H54 (cell line): Measurements from ENCODE around the gene MKLN1.

Source experiments
- DNase-seq: peaks from one replicate; pipeline ENCODE4 v3.0.0; 2011; ENCODE audit warnings: low spot score, mixed read lengths; ENCODE audit not compliant: insufficient read length
- FAIRE-seq: peaks from 3 replicates; lab custom pipeline; 2011; peaks lifted over from hg19 to GRCh38; lab: Jason Lieb, UNC
- POLR2A ChIP-seq: IDR thresholded peaks from 2 replicates; pipeline ENCODE4 v1.6.1; 2011; ENCODE audit warnings: low read depth, mild to moderate bottlenecking, low read length

MKLN1 gene

DNA sequence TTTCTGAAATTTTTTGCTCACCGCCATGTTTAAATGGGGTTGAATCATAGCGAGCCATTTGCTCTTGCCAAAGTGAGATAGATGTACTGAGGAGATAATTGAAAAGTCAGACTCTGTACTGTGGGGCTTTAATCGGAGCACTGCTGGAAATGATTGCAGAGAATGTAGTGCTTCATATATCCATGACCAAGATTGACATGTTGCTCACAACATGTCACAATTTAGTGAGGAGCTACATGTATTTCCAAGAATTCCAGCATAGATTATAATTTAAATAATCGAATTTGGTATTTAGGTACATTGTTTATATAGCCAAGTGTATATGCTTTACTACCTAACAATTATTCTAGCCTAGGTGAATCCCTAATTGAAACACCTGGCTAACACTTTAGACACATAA lies 162.2 kb downstream of the MKLN1 start:
- FAIRE-seq (peak; percentile 15), DNase-seq (no peak)
- no peak for TF ChIP-seq POLR2A

- TF ChIP-seq POLR2A: no peak
- FAIRE-seq: no peak
- DNase-seq: no peak
Measured at GRCh38 chr7:131493081-131493480, 165.4 kb downstream of the MKLN1 start.

DNA sequence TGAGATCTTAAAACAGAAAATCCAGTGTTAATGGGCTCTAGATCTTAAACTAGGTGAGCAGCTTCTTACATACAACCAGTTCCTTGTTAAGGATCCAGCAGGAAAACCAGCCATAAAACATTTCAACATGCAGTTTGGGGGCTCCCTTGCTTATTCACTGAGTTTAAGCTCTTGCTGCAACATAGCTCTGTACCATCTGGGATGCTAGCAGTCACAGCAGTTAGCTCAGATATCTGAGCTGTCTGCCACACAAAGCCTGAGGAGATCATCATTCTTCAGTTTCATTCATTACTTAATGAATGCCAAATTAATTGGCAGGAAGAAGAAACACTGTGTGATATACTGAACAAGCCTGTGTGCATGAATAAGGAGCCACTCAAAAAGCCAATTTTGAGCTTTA lies 165.9 kb downstream of the MKLN1 start:
- no peak for FAIRE-seq
- no peak for TF ChIP-seq POLR2A
- no peak for DNase-seq

DNA sequence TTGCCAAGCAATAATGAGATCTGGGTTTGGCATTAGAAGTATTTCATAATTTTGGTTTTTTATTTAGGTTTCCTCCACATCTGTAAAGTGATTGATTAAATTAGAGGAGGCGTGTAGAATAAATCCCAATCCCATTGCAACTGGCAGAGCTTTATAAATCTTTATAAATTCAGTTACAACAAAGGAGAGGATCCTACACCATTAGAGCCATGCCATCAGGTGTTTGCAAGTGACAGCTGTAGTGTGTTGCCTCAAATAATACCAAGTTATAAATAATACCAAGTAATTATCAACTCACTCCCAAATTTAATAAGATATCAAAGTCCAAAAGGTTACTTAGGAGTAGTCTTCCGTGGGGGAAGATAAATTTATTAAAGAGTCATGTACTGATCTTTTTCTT lies 166.5 kb downstream of the MKLN1 start:
- TF ChIP-seq POLR2A: no peak
- no peak for FAIRE-seq
- DNase-seq: no peak

DNA sequence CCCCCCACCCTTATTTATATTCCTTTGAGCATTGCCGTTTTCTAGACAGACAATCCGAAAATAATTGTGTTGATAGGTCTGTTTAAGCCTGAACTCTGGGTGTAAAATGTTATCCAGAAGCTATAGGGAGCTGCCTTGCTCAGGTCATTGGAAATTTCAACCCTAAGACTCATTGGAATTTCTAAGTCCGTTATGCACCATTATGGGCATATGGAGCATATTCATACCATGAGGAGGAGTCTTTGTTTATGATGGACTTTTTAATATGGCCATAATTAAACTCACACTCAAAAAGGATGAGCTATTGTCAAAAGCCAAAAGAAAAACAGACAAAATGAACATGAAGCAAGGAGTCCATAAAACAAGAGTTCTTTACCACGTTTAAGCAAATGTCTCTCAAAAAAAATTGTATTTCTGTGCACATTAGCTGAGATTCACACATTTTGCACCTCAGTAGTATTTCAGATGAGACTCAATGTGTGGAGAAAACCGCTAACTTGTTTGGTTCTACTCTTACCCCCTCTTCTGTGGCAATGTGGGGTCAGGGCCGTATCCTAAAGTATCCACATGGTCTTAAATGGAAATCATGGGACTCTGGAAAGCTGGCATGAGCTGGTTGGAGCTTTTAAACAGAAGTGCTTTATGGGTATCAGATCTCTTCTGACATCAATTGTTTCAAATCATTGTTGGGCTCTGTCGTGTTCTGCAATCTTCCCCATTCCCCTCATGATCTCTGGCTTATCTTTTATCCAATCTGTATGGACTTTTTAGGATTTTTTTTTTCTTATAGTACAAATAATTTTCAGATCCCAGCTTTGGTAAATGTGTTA lies 168.2 kb downstream of the MKLN1 start:
- no peak for FAIRE-seq
- no peak for DNase-seq
- no peak for TF ChIP-seq POLR2A

DNA sequence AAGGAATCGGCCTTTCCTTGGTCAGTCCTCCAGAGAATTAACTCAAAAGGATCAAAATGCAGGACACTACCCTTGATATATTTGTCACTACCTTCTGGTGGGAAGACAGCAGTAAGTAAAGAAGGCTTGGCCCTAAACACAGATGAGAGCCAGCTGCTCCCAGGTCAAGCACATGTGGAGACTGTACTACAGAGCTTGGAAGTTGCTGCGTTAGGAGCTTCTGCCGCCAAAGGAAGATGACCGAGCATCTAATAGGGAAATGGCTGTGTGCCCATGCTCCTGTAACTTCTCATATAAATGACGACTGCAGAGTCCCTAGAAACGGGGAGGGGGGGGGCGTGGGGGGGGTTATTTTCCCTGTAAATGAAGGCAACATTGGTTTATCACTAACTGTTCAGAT lies 169.8 kb downstream of the MKLN1 start:
- FAIRE-seq (no peak), DNase-seq (no peak)
- no peak for TF ChIP-seq POLR2A

DNA sequence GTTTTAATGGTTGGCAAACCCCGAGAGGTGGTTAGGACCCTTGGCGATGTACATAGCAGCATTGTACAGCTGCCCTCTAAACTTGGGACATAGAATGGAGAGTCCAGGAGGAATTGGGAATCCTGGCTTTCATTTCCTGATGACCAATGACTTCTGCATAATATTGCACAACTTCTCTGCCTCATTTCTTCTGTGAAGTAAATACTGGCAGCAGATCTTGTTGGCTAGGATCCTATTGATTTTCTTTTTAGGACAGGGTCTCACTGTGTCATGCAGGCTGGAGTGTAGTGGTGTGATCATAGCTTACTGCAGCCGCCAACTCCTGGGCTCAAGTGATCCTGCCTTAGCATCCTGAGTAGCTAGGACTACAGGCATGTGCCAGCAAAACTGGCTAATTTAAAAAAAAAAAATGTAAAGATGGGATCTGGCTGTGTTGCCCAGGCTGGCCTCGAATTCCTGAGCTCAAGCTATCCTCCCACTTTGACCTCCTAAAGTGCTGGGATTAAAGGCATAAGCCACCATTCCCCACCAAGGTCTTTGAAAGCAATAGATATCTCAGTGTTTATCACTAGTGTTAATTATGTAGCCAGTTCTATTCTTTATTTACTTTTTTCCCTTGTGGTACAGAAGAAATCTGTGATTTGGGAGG lies 170.7 kb downstream of the MKLN1 start:
- DNase-seq (no peak), FAIRE-seq (no peak)
- TF ChIP-seq POLR2A: no peak

DNA sequence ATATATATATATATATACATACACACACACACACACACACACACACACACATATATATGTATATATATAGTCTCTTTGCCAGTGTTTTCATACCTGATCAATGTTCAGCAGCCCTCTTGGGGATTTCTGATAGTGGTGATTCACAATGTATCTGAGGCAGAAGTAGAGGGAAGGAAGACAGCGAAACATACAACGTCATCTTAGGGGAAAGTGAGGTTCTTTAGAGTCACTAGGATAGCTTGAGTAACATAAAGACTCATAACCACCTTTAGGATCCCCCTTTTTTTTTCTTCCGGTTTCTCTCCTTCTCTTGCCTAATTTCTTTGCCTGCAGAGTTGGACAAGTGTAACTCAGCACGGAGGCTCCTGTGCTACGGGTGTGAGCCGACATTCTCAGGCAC lies 172.1 kb downstream of the MKLN1 start:
- FAIRE-seq (no peak), DNase-seq (no peak)
- no peak for TF ChIP-seq POLR2A

GRCh38 chr7:131500357-131500756 lies 172.7 kb downstream of the MKLN1 start:
- FAIRE-seq: no peak
- TF ChIP-seq POLR2A: no peak

DNA sequence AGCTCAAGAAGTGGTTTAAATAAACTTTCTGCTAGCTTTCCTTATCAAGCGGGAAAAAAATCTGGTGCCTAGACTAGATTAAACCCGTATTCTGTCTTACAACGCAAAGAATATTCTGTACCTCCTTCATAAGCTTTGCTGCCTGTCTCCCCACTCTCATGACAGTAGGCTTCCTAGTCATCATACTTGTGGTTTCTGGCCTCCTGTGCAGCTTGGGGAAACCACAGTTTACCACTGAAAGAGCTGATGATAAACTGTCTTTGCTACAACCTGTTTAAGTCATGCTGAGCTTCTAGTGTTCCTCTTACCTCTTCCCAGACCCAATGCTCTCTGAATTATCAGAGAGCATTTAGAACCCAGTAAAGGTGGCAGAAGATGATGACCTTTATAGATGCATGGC lies 173.7 kb downstream of the MKLN1 start:
- TF ChIP-seq POLR2A: no peak
- FAIRE-seq (no peak), DNase-seq (no peak)

More at GRCh38 chr7:131500357-131500756, 172.7 kb downstream of the MKLN1 start:
- no peak for DNase-seq

- FAIRE-seq (no peak), DNase-seq (no peak)
- TF ChIP-seq POLR2A: no peak
Measured at GRCh38 chr7:131501930-131502685, 174.4 kb downstream of the MKLN1 start.

DNA sequence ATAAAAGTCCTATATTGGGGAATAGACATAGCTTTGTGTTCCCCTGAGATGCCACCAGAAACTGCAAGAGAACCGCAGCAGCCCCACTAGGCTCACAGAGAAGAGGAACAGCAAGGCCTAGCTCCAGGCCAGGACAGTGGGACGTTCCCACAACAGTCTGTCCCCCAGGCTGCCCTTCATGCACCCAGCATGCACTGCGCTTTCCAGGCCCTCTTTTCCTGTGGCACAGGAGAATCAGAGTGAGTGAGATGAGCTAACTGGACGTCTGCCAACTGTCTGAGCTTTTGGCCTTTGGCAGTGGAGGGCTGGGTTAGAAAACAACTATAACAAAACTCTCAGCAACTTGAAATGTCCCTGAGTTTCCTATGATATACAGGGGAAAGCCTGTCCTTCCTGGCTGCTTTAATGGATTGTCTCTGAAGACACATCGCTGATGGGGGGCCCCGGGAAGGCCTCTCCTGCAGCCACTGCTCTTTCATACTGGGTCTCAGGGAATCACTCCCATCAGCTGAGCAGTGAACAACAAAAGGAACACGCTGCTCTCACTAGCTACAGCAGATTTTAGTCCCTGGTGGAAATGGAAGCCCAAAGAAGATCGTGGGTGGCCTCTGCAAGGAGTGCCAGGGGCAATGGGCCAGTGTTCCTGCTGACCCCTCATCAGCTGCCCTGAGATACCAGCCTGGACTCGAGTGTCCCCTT lies 175.3 kb downstream of the MKLN1 start:
- DNase-seq (no peak), FAIRE-seq (no peak)
- no peak for TF ChIP-seq POLR2A

DNA sequence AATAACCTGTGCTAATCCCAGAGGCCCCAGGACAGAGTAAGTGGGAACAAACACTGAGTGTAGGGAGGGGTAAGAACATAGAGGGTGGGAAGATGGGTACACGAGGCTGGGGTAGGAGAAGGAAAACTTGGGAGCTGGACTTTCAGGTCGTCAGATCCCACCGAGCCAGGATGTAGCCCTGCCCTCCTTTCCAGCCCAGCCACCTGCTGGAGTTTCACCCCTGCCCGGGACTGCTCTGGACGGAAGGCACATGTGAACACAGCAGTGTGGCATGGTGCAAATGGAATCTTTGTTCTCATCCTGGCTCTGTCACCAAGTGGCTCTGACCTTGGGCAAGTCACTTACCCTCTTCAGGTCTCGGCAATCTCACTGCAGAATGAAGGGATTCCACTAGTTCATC lies 176.0 kb downstream of the MKLN1 start:
- no peak for FAIRE-seq
- TF ChIP-seq POLR2A: no peak
- DNase-seq: no peak
